IMR-90 (cell line): ENCODE results near the gene SIN3B. TPM values are rescaled to one million over a fixed set of nuclear protein-coding genes. Genes with fewer than 3 reads are reported as not detected.

Experiments
- ATAC-seq: fragments of 200-7000 bp; cut with Tn5 transposase; 2 replicates; pipeline ENCODE4 v1.9.1; 2020; ENCODE audit warnings: low read depth, mild to moderate bottlenecking, moderate library complexity
- BruUV-seq: library from RNA; stranded (reverse); fragments of 400-500 nt; replicated peaks from 2 replicates; lab custom pipeline; 2021; lab: Mats Ljungman, UMichigan
- CTCF ChIA-PET: fragments of 300-600 bp; formaldehyde crosslinking; extraction: SDS; loops from one replicate; lab custom pipeline; 2021; ENCODE audit warnings: antibody characterized with exemption; lab: Yijun Ruan, JAX
- POLR2A ChIA-PET: fragments of 300-600 bp; sonication (Branson Sonifier 250); formaldehyde crosslinking; loops from one replicate; lab custom pipeline; 2022; ENCODE audit warnings: antibody characterized with exemption; ENCODE audit not compliant: unreplicated experiment; lab: Charles Lee
- DNase-seq: peaks from one replicate; pipeline ENCODE4 v3.0.0; 2013
- H2AFZ ChIP-seq: replicated peaks from 2 replicates; pipeline ENCODE3; 2013; ENCODE audit warnings: low read length, mild to moderate bottlenecking; ENCODE audit not compliant: poor library complexity
- H2AK5ac ChIP-seq: 2 replicates; pipeline ENCODE4 v1.6.1; 2013; ENCODE audit warnings: low read depth, low read length, inconsistent platforms
- H2AK9ac ChIP-seq: replicated peaks from 2 replicates; pipeline ENCODE3; 2013; ENCODE audit warnings: mild to moderate bottlenecking, low read depth, low read length, moderate library complexity; ENCODE audit not compliant: poor library complexity
- H2BK120ac ChIP-seq: 2 replicates; pipeline ENCODE4 v1.6.1; 2013; ENCODE audit warnings: low read depth, low read length, inconsistent platforms
- H2BK15ac ChIP-seq: 3 replicates; pipeline ENCODE4 v1.6.1; 2013; ENCODE audit warnings: low read depth, low read length, inconsistent platforms
- H2BK20ac ChIP-seq: 2 replicates; pipeline ENCODE4 v1.6.1; 2013; ENCODE audit warnings: low read depth, mild to moderate bottlenecking, inconsistent platforms, low read length, moderate library complexity
- H2BK5ac ChIP-seq: 2 replicates; pipeline ENCODE4 v1.6.1; 2013; ENCODE audit warnings: mild to moderate bottlenecking, low read depth, low read length, inconsistent platforms; ENCODE audit not compliant: poor library complexity, severe bottlenecking
- H3K14ac ChIP-seq: replicated peaks from 2 replicates; pipeline ENCODE4 v1.6.1; 2013; ENCODE audit warnings: low read depth, low read length, inconsistent platforms
- H3K18ac ChIP-seq: 2 replicates; pipeline ENCODE4 v1.6.1; 2013; ENCODE audit warnings: low read depth, low read length, control low read depth
- H3K23ac ChIP-seq: 2 replicates; pipeline ENCODE4 v1.6.1; 2013; ENCODE audit warnings: low read depth, low read length, inconsistent platforms
- H3K27ac ChIP-seq: 2 replicates; pipeline ENCODE4 v1.5.1; 2013; ENCODE audit warnings: mild to moderate bottlenecking, control low read depth, low read length; ENCODE audit not compliant: insufficient read depth
- H3K27me3 ChIP-seq: 2 replicates; pipeline ENCODE4 v1.6.1; 2013; ENCODE audit warnings: low read length; ENCODE audit not compliant: control insufficient read depth, insufficient read depth
- H3K36me3 ChIP-seq: 2 replicates; pipeline ENCODE4 v1.6.1; 2013; ENCODE audit warnings: low read length, mixed read lengths; ENCODE audit not compliant: control insufficient read depth, insufficient read depth
- H3K4ac ChIP-seq: 2 replicates; pipeline ENCODE4 v1.6.1; 2013; ENCODE audit warnings: low read depth, low read length, inconsistent platforms
- H3K4me1 ChIP-seq: 2 replicates; pipeline ENCODE4 v1.6.1; 2013; ENCODE audit warnings: low read length, mixed read lengths; ENCODE audit not compliant: control insufficient read depth, insufficient read depth
- H3K4me2 ChIP-seq: 2 replicates; pipeline ENCODE4 v1.6.1; 2013; ENCODE audit warnings: low read depth, mild to moderate bottlenecking, control low read depth, low read length, moderate library complexity
- H3K4me3 ChIP-seq: 2 replicates; pipeline ENCODE4 v1.5.1; 2013; ENCODE audit warnings: low read depth, mild to moderate bottlenecking, control low read depth, low read length, moderate library complexity; ENCODE audit not compliant: insufficient read depth
- H3K56ac ChIP-seq: 2 replicates; pipeline ENCODE4 v1.6.1; 2013; ENCODE audit warnings: low read length, inconsistent platforms; ENCODE audit not compliant: insufficient read depth; ENCODE audit errors: extremely low read depth
- H3K79me1 ChIP-seq, 2 experiments: 2 replicates each; pipeline ENCODE4 v1.6.1; 2013; ENCODE audit warnings: low read length in 2 of 2, inconsistent platforms in 1 of 2, low read depth in 1 of 2
- H3K9ac ChIP-seq: 2 replicates; pipeline ENCODE4 v1.6.1; 2013; ENCODE audit warnings: low read depth, low read length, control low read depth
- H3K9me1 ChIP-seq: 2 replicates; pipeline ENCODE4 v1.6.1; 2013; ENCODE audit warnings: low read length, inconsistent platforms; ENCODE audit not compliant: insufficient read depth
- H3K9me3 ChIP-seq: 2 replicates; pipeline ENCODE4 v1.6.1; 2013; ENCODE audit warnings: low read length; ENCODE audit not compliant: control insufficient read depth, insufficient read depth
- H4K20me1 ChIP-seq: 2 replicates; pipeline ENCODE4 v1.6.1; 2013; ENCODE audit warnings: low read length, inconsistent platforms; ENCODE audit not compliant: insufficient read depth
- H4K5ac ChIP-seq: 2 replicates; pipeline ENCODE4 v1.6.1; 2013; ENCODE audit warnings: mild to moderate bottlenecking, low read depth, low read length, control low read depth
- H4K8ac ChIP-seq, 2 experiments: 2 replicates each; pipeline ENCODE4 v1.6.1; 2013; ENCODE audit warnings: low read depth in 2 of 2, low read length in 2 of 2, control low read depth in 1 of 2, inconsistent platforms in 1 of 2
- H4K91ac ChIP-seq: 2 replicates; pipeline ENCODE4 v1.6.1; 2013; ENCODE audit warnings: low read depth, low read length, inconsistent platforms; ENCODE audit not compliant: insufficient read depth
- FOS ChIP-seq: fragments of 150-350 bp; IDR thresholded peaks from 2 replicates; pipeline ENCODE4 v1.6.1; 2016; ENCODE audit warnings: low read depth, low read length
- MAZ ChIP-seq: IDR thresholded peaks from 2 replicates; pipeline ENCODE4 v1.6.1; 2012; ENCODE audit warnings: low read depth, mild to moderate bottlenecking, low read length, improper control_type of control experiment, moderate library complexity, borderline replicate concordance
- WGBS, 2 experiments: methylation state at CpG; one replicate each; pipeline versions ENCODE4 v1.1.5 to v1.1.7; 2013; ENCODE audit warnings: missing lambda C conversion rate in 2 of 2; ENCODE audit not compliant: insufficient read length in 1 of 2; ENCODE audit errors: extremely low coverage in 2 of 2; 5-methylcytosine and 5-hydroxymethylcytosine counted together
- dilution Hi-C: fragments of 300-500 bp; cut with HindIII; formaldehyde crosslinking; loops from one replicate; pipeline ENCODE4 v1.14.3; 2018; ENCODE audit warnings: low sequenced_read_pairs; ENCODE audit not compliant: unreplicated experiment
- in situ Hi-C: fragments of 300-500 bp; cut with MboI; formaldehyde crosslinking; loops from 3 replicates; pipeline ENCODE4 v1.14.3; 2019; ENCODE audit warnings: low sequenced_read_pairs, inconsistent platforms, mixed read lengths
- intact Hi-C: fragments of 100-400 bp; cut with micrococcal nuclease; formaldehyde crosslinking; loops from 2 replicates; pipeline ENCODE4 v1.10.0; 2022
- polyA plus RNA-seq, 3 experiments: library from polyadenylated mRNA; depleted of rRNA; stranded (reverse); fragments of >200 nt; gene quantifications; 2 replicates each; pipeline ENCODE4 v1.2.3, GENCODE V29; 2012; ENCODE audit warnings: low replicate concordance in 1 of 3
- total RNA-seq: library from RNA; depleted of rRNA; stranded (reverse); fragments of >200 nt; gene quantifications from 2 replicates; pipeline ENCODE4 v1.2.3, GENCODE V29; 2012

SIN3B gene
- total and polyA plus RNA-seq, 2 of the 4 experiments (the other 2 are of a cell fraction): 7.9 to 40.0 TPM

DNA sequence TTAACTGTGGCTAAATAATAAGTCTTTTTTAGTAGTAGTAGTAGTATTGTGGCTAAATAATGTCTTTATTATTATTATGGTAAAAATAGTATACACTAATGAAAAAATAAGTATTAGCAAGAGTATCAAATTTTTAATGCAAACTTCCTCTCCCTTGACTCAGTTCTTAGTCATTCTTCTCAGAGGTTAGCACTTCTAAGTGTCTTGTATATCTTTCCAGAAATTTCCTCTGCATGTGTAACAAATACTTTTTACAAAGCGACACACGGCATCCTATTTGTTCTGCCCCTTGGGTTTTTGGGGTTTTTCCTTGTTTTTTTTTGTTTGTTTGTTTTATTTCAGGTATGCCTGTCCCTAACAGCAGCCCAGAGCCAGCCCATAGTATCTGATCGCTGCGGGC lies 20.9 kb downstream of the SIN3B start:
- H4K20me1 ChIP-seq: peaks cover 13% of the 10 kb centered on the region
- WGBS, 2 experiments: no CpG with 5 or more reads among the region's 4 CpGs
- peak overlapping the region; percentile 92 for H2AK5ac ChIP-seq
- no peaks in the 10 kb centered on the region for H3K27me3 ChIP-seq
- peak overlapping the region; percentile 86; the same call in 1 of the 2 replicates for H3K18ac ChIP-seq
- H3K9ac ChIP-seq: no peak overlapping the region
- peak overlapping the region; percentile 84; the same call in 1 of the 2 replicates for H4K5ac ChIP-seq
- no peak overlapping the region for H3K4me3 ChIP-seq
- peak overlapping the region; percentile 83; the same call in 1 of the 2 replicates for H2BK120ac ChIP-seq
- H3K14ac ChIP-seq: peak overlapping the region; percentile 87
- H2AFZ ChIP-seq: peak overlapping the region; percentile 18
- no TSS peak for BruUV-seq
- H3K56ac ChIP-seq: peak overlapping the region; percentile 2; the same call in 1 of the 2 replicates
- CTCF ChIA-PET: interaction anchor here (0.6 kb wide), 1 partner anchor 916 kb away, joined by 3 read pairs; no protein-coding TSS in a partner anchor
- TF ChIP-seq MAZ (no peak), FOS (0 out of 2 replicates have a peak, but pooled peaks have one; percentile 11)
- in situ Hi-C loops: no loop called here
- H3K4me2 ChIP-seq: no peak overlapping the region
- dilution Hi-C loops: no loop called here
- peak overlapping the region; percentile 49 for H3K23ac ChIP-seq
- H3K79me1 ChIP-seq: peaks cover 10 to 79% of the 10 kb centered on the region in 2 experiments; a peak in 2 of 4 replicates
- H3K9me1 ChIP-seq: peaks cover 37% of the 10 kb centered on the region
- H4K91ac ChIP-seq: peak overlapping the region; percentile 87
- DNase-seq (peak; percentile 80), ATAC-seq (peak; percentile 58)
- no peaks in the 10 kb centered on the region for H3K9me3 ChIP-seq
- H3K4ac ChIP-seq: peak overlapping the region; percentile 95
- peaks cover 71% of the 10 kb centered on the region for H3K36me3 ChIP-seq
- H2BK20ac ChIP-seq: peak overlapping the region; percentile 87; the same call in 1 of the 2 replicates
- peaks cover 16% of the 10 kb centered on the region for H3K4me1 ChIP-seq
- H2BK5ac ChIP-seq: peak overlapping the region; percentile 98
- H3K27ac ChIP-seq: peak overlapping the region; percentile 18
- H2BK15ac ChIP-seq: 0 out of 3 replicates have a peak overlapping the region, but pooled peaks have one; percentile 12
- H2AK9ac ChIP-seq: peak overlapping the region; percentile 93
- H4K8ac ChIP-seq: peak overlapping the region; percentile 48 to 69; a peak in 3 of 4 replicates
- POLR2A ChIA-PET: no interaction called here
- intact Hi-C loops: no loop called here
